Stimulated activated CD4-positive, alpha-beta T cell treated with anti-CD3 and anti-CD28 coated beads, Interleukin-1b, Interleukin-23, amount 100 ng/mL, for 48 hours (primary cell): ENCODE data around the gene TP53RK.

Experiments
- DNase-seq: peaks from one replicate; pipeline ENCODE4 v3.0.0-alpha.2; 2020

The TP53RK gene

GRCh38 chr20:46637427-46638133 lies 51.7 kb downstream of the TP53RK start:
- no peak for DNase-seq

- DNase-seq, result no peak
Measured at GRCh38 chr20:46637020-46637419, 52.2 kb downstream of the TP53RK start.

GRCh38 chr20:46636514-46636913 lies 52.7 kb downstream of the TP53RK start:
- no peak for DNase-seq

- DNase-seq, result no peak
Measured at GRCh38 chr20:46635514-46636136, 53.6 kb downstream of the TP53RK start.

- DNase-seq, result no peak
Measured at GRCh38 chr20:46634528-46634927, 54.7 kb downstream of the TP53RK start.
